ENCODE data around the gene EDNRA.

GRCh38 chr4:147493307-147493706, 12.4 kb downstream of the EDNRA start:
- TF ChIP-seq, protein P1, sequence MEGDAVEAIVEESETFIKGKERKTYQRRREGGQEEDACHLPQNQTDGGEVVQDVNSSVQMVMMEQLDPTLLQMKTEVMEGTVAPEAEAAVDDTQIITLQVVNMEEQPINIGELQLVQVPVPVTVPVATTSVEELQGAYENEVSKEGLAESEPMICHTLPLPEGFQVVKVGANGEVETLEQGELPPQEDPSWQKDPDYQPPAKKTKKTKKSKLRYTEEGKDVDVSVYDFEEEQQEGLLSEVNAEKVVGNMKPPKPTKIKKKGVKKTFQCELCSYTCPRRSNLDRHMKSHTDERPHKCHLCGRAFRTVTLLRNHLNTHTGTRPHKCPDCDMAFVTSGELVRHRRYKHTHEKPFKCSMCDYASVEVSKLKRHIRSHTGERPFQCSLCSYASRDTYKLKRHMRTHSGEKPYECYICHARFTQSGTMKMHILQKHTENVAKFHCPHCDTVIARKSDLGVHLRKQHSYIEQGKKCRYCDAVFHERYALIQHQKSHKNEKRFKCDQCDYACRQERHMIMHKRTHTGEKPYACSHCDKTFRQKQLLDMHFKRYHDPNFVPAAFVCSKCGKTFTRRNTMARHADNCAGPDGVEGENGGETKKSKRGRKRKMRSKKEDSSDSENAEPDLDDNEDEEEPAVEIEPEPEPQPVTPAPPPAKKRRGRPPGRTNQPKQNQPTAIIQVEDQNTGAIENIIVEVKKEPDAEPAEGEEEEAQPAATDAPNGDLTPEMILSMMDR (conservative IDR thresholded peaks at IDR 0.05; ENCODE audit: low read depth, low read length) = no peak
- no peak for TF ChIP-seq RAD21 (IDR thresholded peaks at IDR 0.05; ENCODE audit: low read length)
- no peak for TF ChIP-seq MAFK (IDR thresholded peaks at IDR 0.05; ENCODE audit: low read depth, low read length)
- no peak for TF ChIP-seq POLR2A (IDR thresholded peaks at IDR 0.05; ENCODE audit: low read depth, low read length)
- no peak for TF ChIP-seq RCOR1 (IDR thresholded peaks at IDR 0.05; ENCODE audit: insufficient replicate concordance, low read length)
- TF ChIP-seq, protein P2, sequence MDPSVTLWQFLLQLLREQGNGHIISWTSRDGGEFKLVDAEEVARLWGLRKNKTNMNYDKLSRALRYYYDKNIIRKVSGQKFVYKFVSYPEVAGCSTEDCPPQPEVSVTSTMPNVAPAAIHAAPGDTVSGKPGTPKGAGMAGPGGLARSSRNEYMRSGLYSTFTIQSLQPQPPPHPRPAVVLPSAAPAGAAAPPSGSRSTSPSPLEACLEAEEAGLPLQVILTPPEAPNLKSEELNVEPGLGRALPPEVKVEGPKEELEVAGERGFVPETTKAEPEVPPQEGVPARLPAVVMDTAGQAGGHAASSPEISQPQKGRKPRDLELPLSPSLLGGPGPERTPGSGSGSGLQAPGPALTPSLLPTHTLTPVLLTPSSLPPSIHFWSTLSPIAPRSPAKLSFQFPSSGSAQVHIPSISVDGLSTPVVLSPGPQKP (IDR thresholded peaks at IDR 0.05; ENCODE audit: borderline replicate concordance, low read depth, low read length) = no peak
- TF ChIP-seq RFX5 (IDR thresholded peaks at IDR 0.05; ENCODE audit: low read depth, low read length) = no peak
- TF ChIP-seq MXI1 (IDR thresholded peaks at IDR 0.05; ENCODE audit: borderline replicate concordance, low read depth, low read length) = no peak
- TF ChIP-seq, protein P3, sequence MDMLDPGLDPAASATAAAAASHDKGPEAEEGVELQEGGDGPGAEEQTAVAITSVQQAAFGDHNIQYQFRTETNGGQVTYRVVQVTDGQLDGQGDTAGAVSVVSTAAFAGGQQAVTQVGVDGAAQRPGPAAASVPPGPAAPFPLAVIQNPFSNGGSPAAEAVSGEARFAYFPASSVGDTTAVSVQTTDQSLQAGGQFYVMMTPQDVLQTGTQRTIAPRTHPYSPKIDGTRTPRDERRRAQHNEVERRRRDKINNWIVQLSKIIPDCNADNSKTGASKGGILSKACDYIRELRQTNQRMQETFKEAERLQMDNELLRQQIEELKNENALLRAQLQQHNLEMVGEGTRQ (IDR thresholded peaks at IDR 0.05; ENCODE audit: low read depth, low read length) = no peak
- no peak for TF ChIP-seq FOS (IDR thresholded peaks at IDR 0.05; ENCODE audit: low read depth, low read length)

All from IMR-90 (cell line).